Measurements from ENCODE around the gene GGPS1. TPM values are rescaled to one million over a fixed set of nuclear protein-coding genes. Genes with fewer than 3 reads are reported as not detected.

The GGPS1 gene
- total RNA-seq, 1 experiment from 2014 or later = 37.3 TPM

- TF ChIP-seq, protein P1, sequence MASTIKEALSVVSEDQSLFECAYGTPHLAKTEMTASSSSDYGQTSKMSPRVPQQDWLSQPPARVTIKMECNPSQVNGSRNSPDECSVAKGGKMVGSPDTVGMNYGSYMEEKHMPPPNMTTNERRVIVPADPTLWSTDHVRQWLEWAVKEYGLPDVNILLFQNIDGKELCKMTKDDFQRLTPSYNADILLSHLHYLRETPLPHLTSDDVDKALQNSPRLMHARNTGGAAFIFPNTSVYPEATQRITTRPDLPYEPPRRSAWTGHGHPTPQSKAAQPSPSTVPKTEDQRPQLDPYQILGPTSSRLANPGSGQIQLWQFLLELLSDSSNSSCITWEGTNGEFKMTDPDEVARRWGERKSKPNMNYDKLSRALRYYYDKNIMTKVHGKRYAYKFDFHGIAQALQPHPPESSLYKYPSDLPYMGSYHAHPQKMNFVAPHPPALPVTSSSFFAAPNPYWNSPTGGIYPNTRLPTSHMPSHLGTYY (CRISPR knock-in tag; IDR thresholded peaks at IDR 0.05) = no peak
- no peak for TF ChIP-seq PRRX2 (CRISPR knock-in tag; IDR thresholded peaks at IDR 0.05)
- no peak for TF ChIP-seq ZNF512 (CRISPR knock-in tag; IDR thresholded peaks at IDR 0.05; ENCODE audit: borderline replicate concordance)
- TF ChIP-seq RELA (CRISPR knock-in tag; IDR thresholded peaks at IDR 0.05; ENCODE audit: borderline replicate concordance) = no peak
- no peak for TF ChIP-seq ZMAT4 (CRISPR knock-in tag; IDR thresholded peaks at IDR 0.05)
Observed at GRCh38 chr1:235289859-235290739, 38.3 kb upstream of the GGPS1 start (continued).

DNA sequence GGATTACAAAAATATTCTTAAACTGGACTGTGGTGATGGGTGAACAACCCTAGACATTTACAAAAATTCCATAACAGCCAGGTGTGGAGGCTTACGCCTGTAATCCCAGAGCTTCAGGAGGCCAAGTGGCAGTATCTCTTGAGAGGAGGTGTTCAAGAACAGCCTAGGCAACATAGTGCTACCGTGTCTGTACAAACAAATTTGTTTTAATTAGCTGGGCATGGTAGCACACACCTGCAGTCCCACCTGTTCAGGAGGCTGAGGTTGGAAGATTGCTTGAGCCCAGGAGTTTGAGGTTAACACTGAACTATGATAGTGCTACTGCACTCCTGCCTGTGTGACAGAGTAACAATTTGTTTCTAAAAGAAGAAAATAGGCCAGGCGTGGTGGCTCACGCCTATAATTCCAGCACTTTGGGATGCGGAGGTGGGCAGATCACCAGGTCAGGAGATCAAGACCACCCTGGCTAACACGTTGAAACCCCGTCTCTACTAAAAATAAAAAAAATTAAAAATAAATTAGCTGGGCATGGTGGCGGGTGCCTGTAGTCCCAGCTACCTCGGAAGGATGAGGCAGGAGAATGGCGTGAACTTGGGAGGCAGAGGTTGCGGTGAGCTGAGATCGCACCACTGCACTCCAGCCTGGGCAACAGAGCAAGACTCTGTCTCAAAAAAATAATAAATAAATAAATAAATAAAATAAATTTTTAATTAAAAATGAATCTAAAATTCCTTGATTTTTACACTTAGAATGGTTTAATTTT is 37.4 kb upstream of the GGPS1 start:
- no peak overlapping the region for H3K4me3 Mint-ChIP-seq

GRCh38 chr1:235291599-235292091 is 36.7 kb upstream of the GGPS1 start:
- H3K27ac Mint-ChIP-seq = peak overlapping the region; percentile 73
- no peak for DNase-seq (ENCODE audit: low spot score)
- H3K36me3 Mint-ChIP-seq = 0 out of 2 replicates have a peak, but pooled peaks cover 7% of the 10 kb centered on the region
- no peak for ATAC-seq
- CTCF ChIA-PET = no interaction called here
- TF ChIP-seq GABPB1 (CRISPR knock-in tag; IDR thresholded peaks at IDR 0.05) (no peak), ZNF416 (CRISPR knock-in tag; IDR thresholded peaks at IDR 0.05) (no peak)
- 0 out of 2 replicates have a peak, but pooled peaks cover 4% of the 10 kb centered on the region for H3K9me3 Mint-ChIP-seq
- POLR2A ChIA-PET = no interaction called here
- no peaks in the 10 kb centered on the region for H3K27me3 Mint-ChIP-seq (ENCODE audit: low read depth)
- H3K4me3 Mint-ChIP-seq = no peak overlapping the region
- H3K4me1 Mint-ChIP-seq = peaks cover 38% of the 10 kb centered on the region

More for the DNA sequence above, 37.4 kb upstream of the GGPS1 start:
- ATAC-seq = no peak
- Mint-ChIP-seq H3K27ac (no peak overlapping the region), H3K9me3 (0 out of 2 replicates have a peak, but pooled peaks cover 3% of the 10 kb centered on the region), H3K36me3 (0 out of 2 replicates have a peak, but pooled peaks cover 3% of the 10 kb centered on the region), H3K4me1 (peaks cover 45% of the 10 kb centered on the region), H3K27me3 (ENCODE audit: low read depth) (no peaks in the 10 kb centered on the region)
- DNase-seq (ENCODE audit: low spot score) = no peak
- CTCF ChIA-PET = interaction anchor here (1.2 kb wide), 1 partner anchor 126 kb away, joined by 3 read pairs; no protein-coding TSS in a partner anchor
- no peak for TF ChIP-seq CBFB (CRISPR knock-in tag; IDR thresholded peaks at IDR 0.05; ENCODE audit: low read depth)
- TF ChIP-seq HMGA2 (CRISPR knock-in tag; IDR thresholded peaks at IDR 0.05) = peak; percentile 60
- POLR2A ChIA-PET = no interaction called here

- ChIA-PET CTCF (interaction anchor here (1.1 to 1.5 kb wide), 2 partner anchors 40 to 123 kb away, joined by 3 to 4 read pairs; no protein-coding TSS in a partner anchor), POLR2A (no interaction called here)
- ATAC-seq (no peak; the same call in 1 of the 2 replicates), DNase-seq (ENCODE audit: low spot score) (no peak)
- no peaks in the 10 kb centered on the region for H3K27me3 Mint-ChIP-seq (ENCODE audit: low read depth)
- no peak overlapping the region for H3K4me3 Mint-ChIP-seq
- H3K4me1 Mint-ChIP-seq = peaks cover 28% of the 10 kb centered on the region
- H3K27ac Mint-ChIP-seq = peak overlapping the region; percentile 75
- H3K36me3 Mint-ChIP-seq = peaks cover 16% of the 10 kb centered on the region
- H3K9me3 Mint-ChIP-seq = peaks cover 14% of the 10 kb centered on the region
- TF ChIP-seq TEAD1 (CRISPR knock-in tag; IDR thresholded peaks at IDR 0.05) = no peak
- no peak for TF ChIP-seq SOX15 (CRISPR knock-in tag; IDR thresholded peaks at IDR 0.05)
- TF ChIP-seq ETV6 (CRISPR knock-in tag; IDR thresholded peaks at IDR 0.05) = no peak
- TF ChIP-seq FOXP4 (CRISPR knock-in tag; IDR thresholded peaks at IDR 0.05) = no peak
- TF ChIP-seq MXD4 (CRISPR knock-in tag; IDR thresholded peaks at IDR 0.05; ENCODE audit: borderline replicate concordance) = no peak
- TF ChIP-seq NR2C2 (CRISPR knock-in tag; IDR thresholded peaks at IDR 0.05) = no peak
- TF ChIP-seq ZNF281 (CRISPR knock-in tag; IDR thresholded peaks at IDR 0.05) = no peak
Observed at GRCh38 chr1:235292790-235293189, 35.6 kb upstream of the GGPS1 start.
